Type B pancreatic cell (in vitro differentiated cells): ENCODE results near the gene ASB2. TPM values are rescaled to one million over a fixed set of nuclear protein-coding genes. Genes with fewer than 3 reads are reported as not detected.

Source experiments
- DNase-seq: peaks from one replicate; pipeline ENCODE4 v3.0.0; 2021; ENCODE audit warnings: mixed read lengths; ENCODE audit not compliant: unreplicated experiment; ENCODE audit errors: extremely low spot score
- H3K27ac Mint-ChIP-seq: 2 replicates; pipeline ENCODE4 v1.8.0; 2021; ENCODE audit warnings: mild to moderate bottlenecking, mixed read lengths
- H3K27me3 Mint-ChIP-seq: 2 replicates; pipeline ENCODE4 v1.8.0; 2021; ENCODE audit warnings: mixed read lengths
- H3K36me3 Mint-ChIP-seq: 2 replicates; pipeline ENCODE4 v1.8.0; 2021; ENCODE audit warnings: mixed read lengths
- H3K4me1 Mint-ChIP-seq: one replicate; pipeline ENCODE4 v1.8.0; 2021; ENCODE audit warnings: mixed read lengths; ENCODE audit not compliant: unreplicated experiment
- H3K4me3 Mint-ChIP-seq: 2 replicates; pipeline ENCODE4 v1.8.0; 2021; ENCODE audit warnings: mild to moderate bottlenecking, mixed read lengths
- H3K9me3 Mint-ChIP-seq: 2 replicates; pipeline ENCODE4 v1.8.0; 2021; ENCODE audit warnings: mixed read lengths
- CTCF ChIP-seq: fragments of 200-600 bp; sonication (generic); conservative IDR thresholded peaks from 2 replicates; pipeline ENCODE4 v1.5.0; 2021; ENCODE audit warnings: antibody characterized with exemption, mild to moderate bottlenecking
- total RNA-seq: library from RNA; stranded (reverse); gene quantifications from 2 replicates; pipeline ENCODE4 v1.2.1, GENCODE V29; 2021; ENCODE audit warnings: low replicate concordance

Gene ASB2
- total RNA-seq, 1 donor from 2014 or later = 0.60 TPM

GRCh38 chr14:94005324-94006073, 29.1 kb upstream of the ASB2 start:
- DNase-seq = no peak
- H3K27ac Mint-ChIP-seq = no peak overlapping the region
- peaks cover 20% of the 10 kb centered on the region for H3K27me3 Mint-ChIP-seq
- H3K4me3 Mint-ChIP-seq = no peak overlapping the region
- H3K36me3 Mint-ChIP-seq = no peaks in the 10 kb centered on the region
- no peaks in the 10 kb centered on the region for H3K9me3 Mint-ChIP-seq
- peaks cover 6% of the 10 kb centered on the region for H3K4me1 Mint-ChIP-seq
- peak; percentile 66 for TF ChIP-seq CTCF

GRCh38 chr14:94004015-94004414, 27.6 kb upstream of the ASB2 start:
- H3K36me3 Mint-ChIP-seq = no peaks in the 10 kb centered on the region
- H3K27me3 Mint-ChIP-seq = peaks cover 17% of the 10 kb centered on the region
- no peak for TF ChIP-seq CTCF
- no peaks in the 10 kb centered on the region for H3K9me3 Mint-ChIP-seq
- no peaks in the 10 kb centered on the region for H3K4me1 Mint-ChIP-seq
- no peak for DNase-seq
- no peak overlapping the region for H3K27ac Mint-ChIP-seq
- no peak overlapping the region for H3K4me3 Mint-ChIP-seq

GRCh38 chr14:94003397-94003796, 27.0 kb upstream of the ASB2 start:
- no peaks in the 10 kb centered on the region for H3K36me3 Mint-ChIP-seq
- peak overlapping the region; percentile 2 for H3K27ac Mint-ChIP-seq
- no peak for DNase-seq
- TF ChIP-seq CTCF = no peak
- H3K27me3 Mint-ChIP-seq = peaks cover 17% of the 10 kb centered on the region
- H3K4me1 Mint-ChIP-seq = no peaks in the 10 kb centered on the region
- no peak overlapping the region for H3K4me3 Mint-ChIP-seq
- no peaks in the 10 kb centered on the region for H3K9me3 Mint-ChIP-seq

- Mint-ChIP-seq H3K9me3 (no peaks in the 10 kb centered on the region), H3K27ac (peak overlapping the region; percentile 23), H3K27me3 (peaks cover 17% of the 10 kb centered on the region), H3K4me3 (no peak overlapping the region), H3K4me1 (no peaks in the 10 kb centered on the region), H3K36me3 (no peaks in the 10 kb centered on the region)
- TF ChIP-seq CTCF = peak; percentile 99
- no peak for DNase-seq
Observed at GRCh38 chr14:94001501-94002396, 25.4 kb upstream of the ASB2 start.

- no peaks in the 10 kb centered on the region for H3K9me3 Mint-ChIP-seq
- no peak overlapping the region for H3K4me3 Mint-ChIP-seq
- no peak for TF ChIP-seq CTCF
- H3K4me1 Mint-ChIP-seq = no peaks in the 10 kb centered on the region
- H3K36me3 Mint-ChIP-seq = no peaks in the 10 kb centered on the region
- DNase-seq = no peak
- H3K27me3 Mint-ChIP-seq = peaks cover 17% of the 10 kb centered on the region
- H3K27ac Mint-ChIP-seq = no peak overlapping the region
Observed at GRCh38 chr14:94001016-94001415, 24.6 kb upstream of the ASB2 start.
